Measurements from ENCODE around the gene MYB. TPM values are rescaled to one million over a fixed set of nuclear protein-coding genes. Genes with fewer than 3 reads are reported as not detected.

MYB gene
- total and polyA plus RNA-seq, 2 of the 8 experiments (the other 6 are each of a cell fraction or from before 2014, with no cell fraction given), result 4.0 to 7.6 TPM

DNA sequence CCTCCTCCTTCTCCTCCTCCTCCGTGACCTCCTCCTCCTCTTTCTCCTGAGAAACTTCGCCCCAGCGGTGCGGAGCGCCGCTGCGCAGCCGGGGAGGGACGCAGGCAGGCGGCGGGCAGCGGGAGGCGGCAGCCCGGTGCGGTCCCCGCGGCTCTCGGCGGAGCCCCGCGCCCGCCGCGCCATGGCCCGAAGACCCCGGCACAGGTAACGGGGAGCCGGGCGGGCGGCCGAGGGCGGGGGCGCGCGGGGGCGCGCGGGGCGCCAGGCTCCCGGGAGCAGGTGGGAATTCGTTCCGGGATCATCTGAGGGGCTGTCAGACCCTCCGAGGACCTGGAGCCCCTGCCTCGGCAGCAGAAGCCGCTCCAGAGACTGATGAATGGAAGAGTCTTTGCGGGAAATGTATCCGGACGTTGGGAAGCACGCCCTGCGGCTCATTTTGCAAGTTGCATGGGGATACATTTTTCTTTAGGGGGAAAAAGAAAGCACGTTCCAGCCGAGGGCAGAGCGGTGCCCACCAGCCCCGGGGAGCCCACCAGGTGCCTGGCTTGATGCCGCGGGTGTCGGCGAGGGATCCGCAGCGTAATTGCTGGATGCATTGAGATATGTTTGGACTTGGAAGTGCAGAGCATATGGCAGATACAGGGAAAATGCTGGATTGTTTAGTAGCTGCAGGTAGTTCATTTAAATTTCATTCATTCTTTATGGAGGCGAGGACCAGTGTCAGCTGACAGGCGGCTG lies 394 bp downstream of the MYB start (continued):
- TF ChIP-seq TAF1 (IDR thresholded peaks at IDR 0.05; ENCODE audit: low read depth, low read length), result peak; percentile 2; the same call in 1 of the 2 replicates
- TF ChIP-seq JUN (IDR thresholded peaks at IDR 0.05; ENCODE audit: low read depth, low read length), result no peak
- TF ChIP-seq SIX5 (IDR thresholded peaks at IDR 0.05; ENCODE audit: low read depth, low read length), result no peak
- TF ChIP-seq NRF1 (IDR thresholded peaks at IDR 0.05; ENCODE audit: low read depth, low read length), result no peak

Measured in H1 (cell line).